KMS-11 (cell line): ENCODE data around the gene TMEM134.
"Not testable (repeated sequence)": the region's sequence is repeated elsewhere in the genome, so short reads cannot be mapped to it uniquely, and the experiment has no call there.

Experiments
- H2AFZ ChIP-seq: fragments of 200-600 bp; sonication (generic); 2 replicates; pipeline ENCODE4 v1.6.1; 2016; ENCODE audit warnings: antibody characterized with exemption, mixed run types, low read depth
- H3K27ac ChIP-seq: fragments of 200-600 bp; sonication (generic); 2 replicates; pipeline ENCODE4 v1.6.1; 2016; ENCODE audit warnings: mild to moderate bottlenecking, mixed run types
- H3K27me3 ChIP-seq: fragments of 200-600 bp; sonication (generic); 2 replicates; pipeline ENCODE4 v1.6.1; 2017; ENCODE audit warnings: mild to moderate bottlenecking, low read depth, mixed run types, moderate library complexity; ENCODE audit not compliant: insufficient read depth
- H3K36me3 ChIP-seq: fragments of 200-600 bp; sonication (generic); 2 replicates; pipeline ENCODE4 v1.6.1; 2017; ENCODE audit warnings: mild to moderate bottlenecking, mixed run types; ENCODE audit not compliant: insufficient read depth
- H3K4me1 ChIP-seq: fragments of 200-600 bp; sonication (generic); 2 replicates; pipeline ENCODE4 v1.6.1; 2016; ENCODE audit warnings: mild to moderate bottlenecking, low read depth, mixed run types; ENCODE audit not compliant: poor library complexity, severe bottlenecking
- H3K4me2 ChIP-seq: fragments of 200-600 bp; sonication (generic); 2 replicates; pipeline ENCODE4 v1.7.0; 2016; ENCODE audit warnings: mild to moderate bottlenecking, mixed run types
- H3K4me3 ChIP-seq: fragments of 200-600 bp; sonication (generic); IDR thresholded peaks from 2 replicates; pipeline ENCODE4 v1.6.1; 2017; ENCODE audit warnings: low read depth, low read length, mixed read lengths; ENCODE audit not compliant: insufficient read depth
- H3K79me2 ChIP-seq: fragments of 200-600 bp; sonication (generic); 2 replicates; pipeline ENCODE4 v1.6.1; 2016; ENCODE audit warnings: low read depth, mixed run types; ENCODE audit not compliant: insufficient read depth
- H3K9ac ChIP-seq: fragments of 200-600 bp; sonication (generic); 2 replicates; pipeline ENCODE4 v1.6.1; 2016; ENCODE audit warnings: mild to moderate bottlenecking, mixed run types
- H4K20me1 ChIP-seq: fragments of 200-600 bp; sonication (generic); 2 replicates; pipeline ENCODE4 v1.6.1; 2016; ENCODE audit warnings: mild to moderate bottlenecking, mixed run types; ENCODE audit not compliant: insufficient read depth
- TF ChIP-seq, protein P1 (sequence below): fragments of 200-600 bp; sonication (generic); conservative IDR thresholded peaks from 2 replicates; pipeline ENCODE4 v1.6.1; 2017; ENCODE audit warnings: low read depth, mild to moderate bottlenecking, antibody characterized with exemption, low read length, moderate library complexity, mixed read lengths

The TMEM134 gene

GRCh38 chr11:67468759-67469507 is at the start of gene TMEM134:
TSS of gene TMEM134 (minus strand) at chr11:67469251. CDS start at chr11:67469192, 59 bp downstream.
- no peak within 1 kb of the TSS for H3K27ac ChIP-seq

DNA sequence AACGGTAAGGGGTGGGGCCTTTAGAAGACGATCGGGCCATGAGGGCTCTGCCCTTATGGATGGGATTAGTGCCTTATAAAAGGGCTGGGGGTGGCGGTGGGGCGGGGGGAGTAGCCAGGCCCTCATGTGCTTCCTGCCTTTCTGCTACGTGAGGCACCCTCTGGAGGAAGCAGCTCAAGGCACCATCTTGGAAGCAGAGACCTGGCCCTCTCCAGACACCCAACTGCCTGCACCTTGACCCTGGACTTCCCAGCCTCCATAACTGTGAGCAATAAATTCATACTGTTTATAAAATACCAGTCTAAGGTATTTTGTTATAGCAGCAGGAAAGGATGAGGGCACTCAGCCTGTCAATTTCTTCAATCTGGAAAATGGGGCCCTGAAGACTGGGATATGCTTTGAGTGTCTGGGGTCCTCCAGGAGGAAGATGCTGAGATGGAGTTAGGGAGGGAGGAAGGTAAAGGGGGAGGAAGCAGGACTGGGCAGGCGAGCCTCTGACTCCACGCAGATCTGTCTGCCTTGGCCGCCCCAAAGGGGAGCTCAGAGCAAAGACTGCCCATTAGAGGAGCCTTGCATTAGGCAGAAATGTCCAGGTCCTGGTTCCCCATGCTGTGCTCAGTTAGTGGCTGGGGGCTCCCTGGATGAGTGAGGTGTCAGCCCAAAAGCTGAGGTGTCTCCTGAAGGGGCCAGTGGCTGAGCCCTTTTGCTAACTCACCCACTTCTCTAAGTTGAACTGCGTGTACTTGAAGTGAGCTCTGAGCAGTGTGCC is 48.9 kb upstream of the TMEM134 start:
- no peaks in the 10 kb centered on the region for H4K20me1 ChIP-seq
- no peak overlapping the region for H3K4me3 ChIP-seq
- H3K27ac ChIP-seq = no peak overlapping the region
- no peaks in the 10 kb centered on the region for H3K79me2 ChIP-seq
- H3K4me2 ChIP-seq = no peak overlapping the region
- H3K4me1 ChIP-seq = no peaks in the 10 kb centered on the region
- H3K36me3 ChIP-seq = no peaks in the 10 kb centered on the region
- TF ChIP-seq, protein P1, sequence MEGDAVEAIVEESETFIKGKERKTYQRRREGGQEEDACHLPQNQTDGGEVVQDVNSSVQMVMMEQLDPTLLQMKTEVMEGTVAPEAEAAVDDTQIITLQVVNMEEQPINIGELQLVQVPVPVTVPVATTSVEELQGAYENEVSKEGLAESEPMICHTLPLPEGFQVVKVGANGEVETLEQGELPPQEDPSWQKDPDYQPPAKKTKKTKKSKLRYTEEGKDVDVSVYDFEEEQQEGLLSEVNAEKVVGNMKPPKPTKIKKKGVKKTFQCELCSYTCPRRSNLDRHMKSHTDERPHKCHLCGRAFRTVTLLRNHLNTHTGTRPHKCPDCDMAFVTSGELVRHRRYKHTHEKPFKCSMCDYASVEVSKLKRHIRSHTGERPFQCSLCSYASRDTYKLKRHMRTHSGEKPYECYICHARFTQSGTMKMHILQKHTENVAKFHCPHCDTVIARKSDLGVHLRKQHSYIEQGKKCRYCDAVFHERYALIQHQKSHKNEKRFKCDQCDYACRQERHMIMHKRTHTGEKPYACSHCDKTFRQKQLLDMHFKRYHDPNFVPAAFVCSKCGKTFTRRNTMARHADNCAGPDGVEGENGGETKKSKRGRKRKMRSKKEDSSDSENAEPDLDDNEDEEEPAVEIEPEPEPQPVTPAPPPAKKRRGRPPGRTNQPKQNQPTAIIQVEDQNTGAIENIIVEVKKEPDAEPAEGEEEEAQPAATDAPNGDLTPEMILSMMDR = no peak
- no peak overlapping the region for H2AFZ ChIP-seq
- H3K9ac ChIP-seq = no peak overlapping the region
- H3K27me3 ChIP-seq = peaks cover 41% of the 10 kb centered on the region; the same call in 1 of the 2 replicates

More at GRCh38 chr11:67468759-67469507, at the start of gene TMEM134:
- TF ChIP-seq, protein P1 = no peak
- H3K27me3 ChIP-seq = peaks cover under 1% of the 10 kb centered on the region; the same call in 1 of the 2 replicates
- peak within 1 kb of the TSS; percentile 91 for H3K4me2 ChIP-seq
- H3K9ac ChIP-seq = peak within 1 kb of the TSS; percentile 59; the same call in 1 of the 2 replicates
- no peaks in the 10 kb centered on the region for H3K36me3 ChIP-seq
- peak within 1 kb of the TSS; percentile 99 for H2AFZ ChIP-seq
- H3K4me3 ChIP-seq = no peak within 1 kb of the TSS
- H3K4me1 ChIP-seq = peaks cover 20% of the 10 kb centered on the region
- no peaks in the 10 kb centered on the region for H4K20me1 ChIP-seq
- H3K79me2 ChIP-seq = no peaks in the 10 kb centered on the region

DNA sequence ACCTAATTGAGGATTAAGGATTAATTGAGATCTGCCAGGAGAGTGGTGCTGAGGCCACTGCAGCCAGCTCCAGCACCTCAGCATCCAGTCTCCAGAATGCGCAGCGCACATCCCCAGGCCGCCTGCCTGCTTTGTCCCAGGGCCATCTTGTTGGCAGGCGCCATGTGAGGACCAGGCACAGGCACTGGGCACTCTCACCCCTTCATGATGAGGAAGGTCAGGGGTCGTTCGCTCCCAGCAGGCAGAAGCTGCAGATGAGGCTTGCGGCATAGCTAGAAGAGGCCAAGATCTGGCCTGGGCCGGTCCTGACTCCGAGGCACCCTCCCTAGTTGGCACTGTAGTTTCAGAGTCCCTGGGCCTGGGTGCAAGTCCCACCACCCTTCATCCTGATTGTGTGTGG is 47.8 kb upstream of the TMEM134 start:
- H2AFZ ChIP-seq = no peak overlapping the region
- no peak overlapping the region for H3K4me3 ChIP-seq
- H3K27ac ChIP-seq = no peak overlapping the region
- no peaks in the 10 kb centered on the region for H4K20me1 ChIP-seq
- H3K27me3 ChIP-seq = peaks cover 49% of the 10 kb centered on the region; the same call in 1 of the 2 replicates
- no peak overlapping the region for H3K9ac ChIP-seq
- no peaks in the 10 kb centered on the region for H3K36me3 ChIP-seq
- TF ChIP-seq, protein P1 = no peak
- H3K79me2 ChIP-seq = no peaks in the 10 kb centered on the region
- H3K4me2 ChIP-seq = no peak overlapping the region
- no peaks in the 10 kb centered on the region for H3K4me1 ChIP-seq

GRCh38 chr11:67514116-67514515 is 45.1 kb upstream of the TMEM134 start:
- TF ChIP-seq, protein P1 = no peak
- no peaks in the 10 kb centered on the region for H3K79me2 ChIP-seq
- H3K36me3 ChIP-seq = no peaks in the 10 kb centered on the region
- H4K20me1 ChIP-seq = no peaks in the 10 kb centered on the region
- H3K9ac ChIP-seq = no peak overlapping the region
- no peak overlapping the region for H2AFZ ChIP-seq
- H3K4me3 ChIP-seq = no peak overlapping the region
- H3K4me2 ChIP-seq = no peak overlapping the region
- H3K27me3 ChIP-seq = peaks cover 55% of the 10 kb centered on the region
- peaks cover 2% of the 10 kb centered on the region for H3K4me1 ChIP-seq
- no peak overlapping the region for H3K27ac ChIP-seq

- not testable (repeated sequence) for H3K4me3 ChIP-seq, H4K20me1 ChIP-seq, H3K79me2 ChIP-seq, H3K27ac ChIP-seq, H3K36me3 ChIP-seq, H3K9ac ChIP-seq, H2AFZ ChIP-seq, H3K4me2 ChIP-seq
- H3K4me1 ChIP-seq = peaks cover 13% of the 10 kb centered on the region
- peaks cover 55% of the 10 kb centered on the region for H3K27me3 ChIP-seq
Observed at GRCh38 chr11:67511558-67511957, 42.5 kb upstream of the TMEM134 start.
